Esophagus muscularis mucosa (tissue), 3 donors: ENCODE results near the gene SND1.

Experiments
- CTCF ChIP-seq, 3 experiments: fragments of 200-600 bp in 2 of 3; fragments of 450-650 bp in 1 of 3; sonication (generic) in 2 of 3; IDR thresholded peaks; one replicate each; pipeline ENCODE4 v1.5.1; 2017 to 2019; ENCODE audit warnings: antibody characterized with exemption in 3 of 3, mild to moderate bottlenecking in 2 of 3, moderate library complexity in 1 of 3
- POLR2AphosphoS5 ChIP-seq, 2 donors: sonication (generic); formaldehyde crosslinking; IDR thresholded peaks; one replicate each; pipeline ENCODE4 v1.6.1; 2017; ENCODE audit warnings: antibody characterized with exemption in 2 of 2

DNA sequence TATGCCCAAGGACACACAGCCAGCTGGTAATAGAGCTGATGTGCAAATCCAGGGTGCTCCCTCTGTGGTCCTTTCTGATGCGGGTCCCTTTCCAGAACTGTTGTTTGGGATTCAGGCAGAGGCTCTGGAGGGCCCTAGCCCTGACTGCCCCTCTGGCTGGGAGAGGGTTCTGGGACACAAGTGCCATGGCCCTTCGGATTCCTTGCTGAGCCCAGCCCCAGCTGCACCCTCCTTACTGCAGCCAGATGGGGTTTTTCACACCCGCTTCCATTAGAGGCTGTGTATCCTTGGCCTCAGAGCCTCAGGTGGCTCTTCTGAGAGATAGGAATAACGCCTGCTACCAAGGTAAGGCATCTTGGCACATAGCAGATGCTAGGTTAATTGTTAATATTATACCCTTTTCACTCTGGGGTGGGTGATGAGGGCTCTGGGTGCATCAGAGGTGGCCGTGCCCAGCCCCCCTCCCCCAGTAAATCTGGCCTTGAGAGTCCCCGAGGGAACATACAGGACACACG lies 469.0 kb downstream of the SND1 start:
- TF ChIP-seq CTCF (IDR thresholded peaks at IDR 0.05) (no peak), POLR2AphosphoS5 (IDR thresholded peaks at IDR 0.05) (no peak)
